HG02763 (cell line): Measurements from ENCODE around the gene DRD5.
"Not testable (repeated sequence)": the region's sequence is repeated elsewhere in the genome, so short reads cannot be mapped to it uniquely, and the experiment has no call there.

Source experiments
- ATAC-seq: cut with Tn5 transposase; IDR thresholded peaks from one replicate; pipeline ENCODE4 v1.9.1; 2021; ENCODE audit warnings: mild to moderate bottlenecking, moderate library complexity; ENCODE audit not compliant: unreplicated experiment

Gene DRD5

GRCh38 chr4:9781343-9782135, at the start of gene DRD5:
TSS of gene DRD5 (plus strand) at chr4:9781634. CDS start at chr4:9782030, 396 bp downstream.
- ATAC-seq, result no peak

DNA sequence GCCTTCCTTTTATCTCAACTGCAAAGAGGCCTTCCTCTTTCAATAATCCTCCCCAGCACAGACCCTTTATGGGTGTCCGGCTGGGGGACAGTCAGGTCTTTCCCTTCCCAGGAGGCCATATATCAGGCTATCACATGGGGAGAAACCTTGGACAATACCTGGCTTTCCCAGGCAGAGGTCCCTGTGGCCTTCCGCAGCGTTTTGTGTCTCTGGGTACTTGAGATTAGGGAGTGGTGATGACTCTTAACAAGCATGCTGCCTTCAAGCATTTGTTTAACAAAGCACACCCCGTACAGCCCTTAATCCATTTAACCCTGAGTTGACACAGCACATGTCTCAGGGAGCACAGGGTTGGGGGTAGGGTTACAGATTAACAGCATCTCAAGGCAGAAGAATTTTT, 49.2 kb upstream of the DRD5 start:
- ATAC-seq, result not testable (repeated sequence)

DNA sequence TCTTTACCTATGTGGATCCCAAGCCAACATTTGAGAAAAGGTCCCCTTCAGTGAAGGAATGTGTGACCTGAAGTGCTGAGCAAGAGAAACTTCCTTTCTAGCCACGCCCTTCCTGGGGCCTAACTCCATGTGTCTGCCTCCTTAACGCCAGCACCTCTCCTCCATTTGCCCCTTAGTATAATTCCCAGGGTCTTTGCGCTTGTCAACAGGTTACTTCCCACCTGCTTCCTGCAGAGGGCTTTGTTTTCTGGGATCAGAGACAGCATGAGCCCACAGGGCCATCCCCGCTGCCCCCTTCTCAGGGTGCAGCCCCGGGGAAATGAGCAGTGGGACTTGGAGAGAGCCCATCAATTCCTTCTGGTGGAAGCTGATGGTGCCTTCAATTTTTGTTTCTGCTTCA, 45.9 kb upstream of the DRD5 start:
- ATAC-seq, result no peak

GRCh38 chr4:9737280-9737679, 44.2 kb upstream of the DRD5 start:
- ATAC-seq, result not testable (repeated sequence)

DNA sequence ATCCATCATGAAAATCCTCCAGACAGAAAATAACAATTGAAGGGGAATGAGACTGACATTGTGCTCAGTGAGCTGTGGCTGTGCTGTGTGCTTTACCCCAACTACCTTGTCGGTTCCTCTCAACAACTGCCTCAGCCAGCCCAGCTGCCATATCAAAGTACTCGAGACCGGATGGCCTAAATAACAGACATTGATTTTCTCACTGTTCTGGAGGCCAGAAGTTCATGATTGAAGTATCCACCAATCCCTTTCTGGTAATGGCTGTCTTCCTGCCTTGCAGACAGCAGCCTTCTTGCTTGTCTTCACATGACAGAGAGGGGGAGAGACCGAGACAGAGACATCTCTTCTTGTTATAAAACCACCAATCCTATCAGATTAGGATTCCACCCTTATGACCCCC, 37.6 kb upstream of the DRD5 start:
- ATAC-seq, result not testable (repeated sequence)

GRCh38 chr4:9745782-9746181, 35.7 kb upstream of the DRD5 start:
- ATAC-seq, result no peak

DNA sequence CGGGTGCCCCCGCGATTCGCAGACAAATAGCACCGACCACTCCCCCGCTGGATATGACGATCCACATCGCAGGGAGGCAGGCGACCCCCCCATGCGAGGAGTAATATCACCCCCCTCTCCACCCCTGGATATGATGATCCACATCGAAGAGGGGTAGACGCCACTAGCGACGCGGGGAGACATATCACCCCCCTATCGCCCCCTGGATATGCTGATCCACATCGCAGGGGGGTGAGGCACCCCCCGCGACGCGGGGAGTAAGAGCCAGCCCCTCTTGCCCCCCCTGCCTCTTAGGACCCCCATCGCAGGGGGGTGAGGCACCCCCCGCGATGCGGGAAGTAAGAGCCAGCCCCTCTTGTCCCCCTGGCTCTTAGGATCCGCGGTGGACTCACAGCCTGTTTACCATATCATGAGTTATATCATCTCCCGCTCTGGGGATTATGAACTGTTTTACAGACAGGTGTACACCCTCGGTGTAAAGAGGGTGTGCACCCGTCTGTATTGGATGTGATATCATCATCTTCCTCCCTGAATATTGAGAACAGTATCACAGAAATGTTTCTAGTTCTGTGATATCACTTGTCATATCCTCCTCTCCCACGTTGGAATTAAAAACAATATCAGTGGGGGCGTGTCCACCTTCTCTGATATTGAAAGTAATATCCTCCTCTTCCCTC, 22.7 kb upstream of the DRD5 start:
- ATAC-seq, result no peak

DNA sequence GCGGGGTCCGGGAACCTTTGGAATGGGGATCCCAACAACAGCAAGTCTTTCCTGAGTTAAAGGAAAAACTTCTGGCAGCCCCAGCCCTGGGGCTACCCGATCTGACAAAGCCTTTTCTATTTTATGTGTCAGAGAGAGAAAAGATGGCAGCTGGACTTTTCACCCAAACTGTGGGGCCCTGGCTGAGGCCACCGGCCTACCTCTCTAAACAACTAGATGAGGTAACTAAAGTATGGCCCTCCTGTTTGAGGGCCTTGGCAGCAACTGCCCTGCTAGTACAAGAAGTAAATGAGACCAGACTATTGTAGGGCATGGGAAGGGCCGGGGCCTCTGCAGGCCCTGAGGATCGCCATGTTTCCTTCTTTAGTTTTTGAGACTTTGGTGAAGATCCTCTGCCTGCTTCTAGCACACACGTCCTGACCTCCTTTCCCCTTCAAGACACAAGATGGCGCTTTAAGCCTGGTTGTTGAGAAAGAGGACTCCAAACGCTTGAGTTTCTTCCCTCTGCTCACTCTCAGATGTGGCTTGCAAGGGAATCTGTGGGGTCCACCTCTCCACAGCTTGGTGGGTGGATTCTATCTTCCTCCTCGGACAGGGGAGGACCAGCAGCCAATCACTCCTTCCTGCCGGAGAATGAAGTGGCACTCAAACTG, 18.5 kb upstream of the DRD5 start:
- ATAC-seq, result no peak

GRCh38 chr4:9764155-9764696, 17.2 kb upstream of the DRD5 start:
- ATAC-seq, result no peak

- no peak for ATAC-seq
These were observed 16.3 kb upstream of the DRD5 start for GRCh38 chr4:9765091-9765490.

- no peak for ATAC-seq
These were observed 12.1 kb upstream of the DRD5 start for GRCh38 chr4:9769321-9769720.

DNA sequence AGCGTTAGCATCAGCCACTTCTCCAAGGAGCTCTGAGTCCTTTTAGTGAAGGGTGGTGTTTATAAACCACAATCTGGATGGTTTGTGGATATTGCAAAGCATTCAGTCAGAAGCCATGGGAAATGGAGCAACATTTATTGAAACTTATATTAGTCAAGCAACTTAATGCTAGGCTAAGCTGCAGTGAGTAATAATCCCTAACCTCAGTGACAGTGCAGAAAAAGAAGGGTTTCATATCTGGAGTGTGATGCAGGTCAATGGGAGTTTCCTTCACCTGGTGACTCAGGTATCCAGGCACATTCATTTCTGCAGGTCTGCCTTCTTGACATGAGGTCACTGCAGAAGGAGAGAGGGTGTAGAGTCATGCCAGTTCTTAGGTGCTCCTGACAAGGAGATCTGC, 10.4 kb upstream of the DRD5 start:
- no peak for ATAC-seq

GRCh38 chr4:9773471-9773870, 8.0 kb upstream of the DRD5 start:
- no peak for ATAC-seq

DNA sequence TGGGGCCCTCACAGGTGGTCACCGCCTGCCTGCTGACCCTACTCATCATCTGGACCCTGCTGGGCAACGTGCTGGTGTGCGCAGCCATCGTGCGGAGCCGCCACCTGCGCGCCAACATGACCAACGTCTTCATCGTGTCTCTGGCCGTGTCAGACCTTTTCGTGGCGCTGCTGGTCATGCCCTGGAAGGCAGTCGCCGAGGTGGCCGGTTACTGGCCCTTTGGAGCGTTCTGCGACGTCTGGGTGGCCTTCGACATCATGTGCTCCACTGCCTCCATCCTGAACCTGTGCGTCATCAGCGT, 652 bp downstream of the DRD5 start:
- no peak for ATAC-seq

- not testable (repeated sequence) for ATAC-seq
These were observed 4.5 kb downstream of the DRD5 start for GRCh38 chr4:9785891-9786290.

GRCh38 chr4:9792381-9792780, 10.9 kb downstream of the DRD5 start:
- no peak for ATAC-seq

DNA sequence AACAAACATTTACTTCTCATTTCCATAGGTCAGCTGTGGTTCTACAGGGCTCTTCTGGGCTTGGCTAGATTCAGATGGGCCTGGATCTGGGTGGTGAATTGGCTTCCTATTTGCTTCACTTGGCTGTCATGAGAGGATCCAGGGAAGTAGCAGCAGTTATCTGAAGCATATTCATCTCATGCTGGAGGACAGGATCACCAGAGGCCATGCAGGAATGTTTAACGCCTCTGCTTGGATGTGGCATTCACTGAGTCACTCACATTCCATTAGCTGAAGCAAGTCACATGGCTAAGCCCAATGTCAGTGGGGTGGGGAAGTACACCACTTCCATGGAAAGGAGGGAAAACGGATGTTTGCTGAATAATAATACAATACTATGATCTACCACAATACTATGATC, 15.2 kb downstream of the DRD5 start:
- ATAC-seq, result not testable (repeated sequence)

- no peak for ATAC-seq
These were observed 19.4 kb downstream of the DRD5 start for GRCh38 chr4:9800848-9801247.

DNA sequence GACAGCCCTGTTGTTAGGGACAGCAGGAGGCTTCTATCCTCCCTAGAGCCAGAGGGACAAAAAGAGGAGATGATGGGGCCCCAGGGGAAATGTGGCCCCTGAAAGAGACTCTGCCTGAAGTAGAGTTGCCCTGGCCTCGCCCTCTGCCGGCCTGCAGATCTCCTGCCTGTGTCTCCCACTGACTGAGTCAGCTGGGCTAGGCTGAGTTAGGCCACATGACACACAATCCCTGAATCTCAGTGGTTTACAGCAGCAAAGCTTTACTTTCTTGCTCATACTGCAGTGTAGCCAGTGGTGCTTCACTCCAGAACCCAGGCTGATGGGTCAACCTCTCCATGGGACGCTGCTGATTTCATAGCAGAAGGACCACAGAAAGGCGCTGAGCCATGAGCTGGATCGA, 23.5 kb downstream of the DRD5 start:
- ATAC-seq, result no peak

DNA sequence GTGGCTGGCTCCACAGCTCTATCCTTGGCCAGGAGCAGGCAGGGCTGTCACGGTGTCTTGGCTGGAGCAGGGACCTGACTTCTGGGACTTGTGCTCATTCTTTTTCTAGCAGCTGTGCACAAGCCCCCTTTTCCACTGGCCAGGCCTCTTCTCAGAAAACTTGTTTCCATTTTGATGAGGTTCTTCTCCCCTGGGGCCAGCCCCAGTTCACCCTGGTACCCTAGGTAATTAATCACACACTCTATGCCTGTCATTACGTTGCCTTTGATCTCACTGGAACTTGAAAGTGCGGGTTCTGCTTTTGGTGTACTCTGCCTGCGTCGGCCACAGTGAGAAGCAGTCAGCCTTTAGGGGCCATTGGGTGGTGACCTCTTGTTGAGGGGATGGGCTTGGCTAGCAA, 26.6 kb downstream of the DRD5 start:
- no peak for ATAC-seq

GRCh38 chr4:9811806-9812205, 30.4 kb downstream of the DRD5 start:
- no peak for ATAC-seq
